Measurements from ENCODE around the gene ADAM10. TPM values are rescaled to one million over a fixed set of nuclear protein-coding genes. Genes with fewer than 3 reads are reported as not detected.

Gene ADAM10
- total and polyA plus RNA-seq, 2 of the 8 experiments (the other 6 are each of a cell fraction or from before 2014, with no cell fraction given) = 46.5 to 163 TPM

GRCh38 chr15:58590236-58590635 lies 159.3 kb downstream of the ADAM10 start:
- Histone ChIP-seq H3K56ac (replicated peaks; ENCODE audit: insufficient read length, low read depth, low read length) (no peak overlapping the region), H3K79me2 (ENCODE audit: control insufficient read depth in 1 of 2, insufficient read depth in 2 of 2, low read length in 2 of 2) (no peaks in the 10 kb centered on the region), H2BK5ac (ENCODE audit: low read depth, low read length) (no peak overlapping the region), H4K8ac (ENCODE audit: extremely low read depth, insufficient read depth, low read length) (no peak overlapping the region), H3K36me3 (ENCODE audit: control insufficient read depth in 2 of 4, insufficient read depth in 4 of 4, low read length in 3 of 4) (peaks cover 0 to 2% (median 0%) of the 10 kb centered on the region in 4 experiments; a peak in 1 of 8 replicates), H3K14ac (ENCODE audit: insufficient read length) (no peak overlapping the region), H3K9me3 (ENCODE audit: insufficient read depth in 2 of 2, low read depth in 1 of 2, low read length in 1 of 2) (no peaks in the 10 kb centered on the region), H2AK5ac (ENCODE audit: low read depth, low read length) (no peak overlapping the region), H3K4me2 (ENCODE audit: insufficient read depth in 1 of 2, low read depth in 2 of 2, low read length in 2 of 2) (no peak overlapping the region), H3K79me1 (ENCODE audit: low read depth, low read length) (no peaks in the 10 kb centered on the region), H3K4ac (replicated peaks; ENCODE audit: insufficient read length, low read depth, low read length) (no peak overlapping the region), H4K91ac (replicated peaks; ENCODE audit: insufficient read length, low read length) (no peak overlapping the region), H2BK20ac (ENCODE audit: low read length) (no peak overlapping the region), H2AFZ (ENCODE audit: low read length) (no peak overlapping the region), H3K4me3 (ENCODE audit: extremely low read depth in 1 of 4, insufficient read depth in 2 of 4, low read depth in 3 of 4, low read length in 4 of 4) (no peak overlapping the region), H4K20me1 (replicated peaks in 1 of 2; ENCODE audit: control insufficient read depth in 1 of 2, insufficient read depth in 2 of 2, low read length in 2 of 2) (no peaks in the 10 kb centered on the region), H4K5ac (ENCODE audit: insufficient read length, low read depth, low read length) (no peak overlapping the region), H3K27ac (ENCODE audit: low read depth, low read length) (no peak overlapping the region), H2BK15ac (ENCODE audit: low read length) (no peak overlapping the region), H2BK12ac (ENCODE audit: low read depth, low read length) (no peak overlapping the region), H3K23me2 (ENCODE audit: low read depth, low read length) (no peaks in the 10 kb centered on the region; the same call in 1 of the 2 replicates), H3K9ac (replicated peaks in 1 of 4; ENCODE audit: extremely low read depth in 1 of 4, low read depth in 3 of 4, low read length in 3 of 4) (no peak overlapping the region), H3K18ac (ENCODE audit: extremely low read depth, low read length) (no peak overlapping the region), H2BK120ac (replicated peaks; ENCODE audit: low read depth, low read length) (no peak overlapping the region), H3K27me3 (replicated peaks in 1 of 4; ENCODE audit: control insufficient read depth in 3 of 4, extremely low read depth in 1 of 4, insufficient read depth in 3 of 4, low read length in 3 of 4) (no peaks in the 10 kb centered on the region; a peak in 1 of 7 replicates), H3K4me1 (replicated peaks in 1 of 4; ENCODE audit: control insufficient read depth in 3 of 4, insufficient read depth in 4 of 4, low read length in 3 of 4) (no peaks in the 10 kb centered on the region), H3K23ac (ENCODE audit: insufficient read length) (no peak overlapping the region)
- TF ChIP-seq POU5F1 (IDR thresholded peaks at IDR 0.05; ENCODE audit: low read depth, low read length) = no peak
- no peak for TF ChIP-seq CBX8 (IDR thresholded peaks at IDR 0.05; ENCODE audit: borderline replicate concordance, low read depth, low read length)
- no peak for TF ChIP-seq SIRT6 (IDR thresholded peaks at IDR 0.05; ENCODE audit: low read length)
- no peak for TF ChIP-seq GTF2F1 (IDR thresholded peaks at IDR 0.05; ENCODE audit: borderline replicate concordance, low read depth, low read length)
- TF ChIP-seq PHF8 (conservative IDR thresholded peaks at IDR 0.05; ENCODE audit: low read depth, low read length) = no peak
- TF ChIP-seq SP4 (IDR thresholded peaks at IDR 0.05; ENCODE audit: low read length) = no peak
- ChIA-PET POLR2A (ENCODE audit: partially characterized antibody) (interaction anchor here (1.1 kb wide), 1 partner anchor 181 kb away, joined by 3 read pairs; the partner anchor contains the start of gene MINDY2), CTCF (ENCODE audit: partially characterized antibody) (interaction anchor here (1.5 to 2.7 kb wide), 2 partner anchors 14 to 304 kb away, joined by 3 to 8 read pairs; no protein-coding TSS in a partner anchor)
- FAIRE-seq (no peak), DNase-seq (ENCODE audit: low read depth in 1 of 2, low spot score in 2 of 2) (no peak)
- 78% methylated on average over 1 of the region's 1 CpG; no CpG with 5 or more reads in 1 of the 2 experiments for WGBS, 2 experiments (ENCODE audit: extremely low coverage in 1 of 2, insufficient coverage in 1 of 2, insufficient read length in 1 of 2, insufficient replicate concordance in 2 of 2, low coverage in 1 of 2, low lambda C conversion rate in 2 of 2, missing lambda C conversion rate in 1 of 2)

Data from H1 (cell line).